NCI-H1417 treated with DMSO at 0.1 percent for 48 hours (cell line): ENCODE results near the gene CCDC57.

Source experiments
- DNase-seq: peaks from one replicate; lab custom pipeline; 2025; lab: John Stamatoyannopoulos, UW

Gene CCDC57

GRCh38 chr17:82061047-82061925, 151.4 kb downstream of the CCDC57 start:
- DNase-seq: no peak

GRCh38 chr17:82060614-82061013, 152.0 kb downstream of the CCDC57 start:
- DNase-seq: no peak

- DNase-seq: no peak
Observed at GRCh38 chr17:82060001-82060380, 152.7 kb downstream of the CCDC57 start.

- DNase-seq: no peak
Observed at GRCh38 chr17:82059272-82060000, 153.2 kb downstream of the CCDC57 start.

- DNase-seq: no peak
Observed at GRCh38 chr17:82058855-82059249, 153.8 kb downstream of the CCDC57 start.

GRCh38 chr17:82058230-82058854, 154.3 kb downstream of the CCDC57 start:
- no peak for DNase-seq

GRCh38 chr17:82056729-82057621, 155.7 kb downstream of the CCDC57 start:
- DNase-seq: no peak

GRCh38 chr17:82055965-82056728, 156.5 kb downstream of the CCDC57 start:
- no peak for DNase-seq

GRCh38 chr17:82055023-82055964, 157.3 kb downstream of the CCDC57 start:
- no peak for DNase-seq

GRCh38 chr17:82054351-82055022, 158.2 kb downstream of the CCDC57 start:
- DNase-seq: no peak

GRCh38 chr17:82053556-82054263, 158.9 kb downstream of the CCDC57 start:
- DNase-seq: no peak

GRCh38 chr17:82053130-82053529, 159.5 kb downstream of the CCDC57 start:
- no peak for DNase-seq

- no peak for DNase-seq
Observed at GRCh38 chr17:82052638-82053059, 160.0 kb downstream of the CCDC57 start.

- no peak for DNase-seq
Observed at GRCh38 chr17:82051776-82052637, 160.6 kb downstream of the CCDC57 start, which contains the start of the genes GPS1 and RFNG. Gene GPS1, plus strand, starts transcription at chr17:82051898. Its CDS starts 34 bp downstream, at chr17:82051932. Gene RFNG, minus strand, starts transcription at chr17:82051811. Its CDS starts 45 bp downstream, at chr17:82051766.
